ENCODE data around the gene OR11H7.

- no peak for TF ChIP-seq EZH2 (IDR thresholded peaks at IDR 0.05; ENCODE audit: insufficient read depth, poor library complexity, severe bottlenecking)
- no peak for TF ChIP-seq EZH2phosphoT487 (IDR thresholded peaks at IDR 0.05; ENCODE audit: insufficient read depth, low read depth)
Observed at GRCh38 chr14:20191396-20191795, 37.4 kb upstream of the OR11H7 start.

Measured in GM23248 (cell line).